Hematopoietic multipotent progenitor cell treated with erythropoietin and hydrocortisone succinate and interleukin-3 and kit ligand, for 6 days (in vitro differentiated cells): ENCODE results near the gene FAIM2.

Experiments used
- DNase-seq: peaks from one replicate; pipeline ENCODE4 v3.0.0-alpha.2; 2015

The FAIM2 gene

GRCh38 chr12:49903700-49904423 is at the start of gene FAIM2:
TSS of gene FAIM2 (minus strand) at chr12:49903900. CDS start at chr12:49903792, 108 bp downstream.
- no peak for DNase-seq

- DNase-seq, result no peak
Measured at GRCh38 chr12:49953151-49953550, 49.5 kb upstream of the FAIM2 start.

- DNase-seq, result no peak
Measured at GRCh38 chr12:49952391-49953055, 48.8 kb upstream of the FAIM2 start.

GRCh38 chr12:49951411-49952240 is 47.9 kb upstream of the FAIM2 start:
- no peak for DNase-seq

- no peak for DNase-seq
Measured at GRCh38 chr12:49950273-49951251, 46.9 kb upstream of the FAIM2 start, which contains the start of gene AQP2. TSS of gene AQP2 (plus strand) at chr12:49950737. CDS start at chr12:49950831, 94 bp downstream.

- DNase-seq, result no peak
Measured at GRCh38 chr12:49949866-49950265, 46.2 kb upstream of the FAIM2 start.

- no peak for DNase-seq
Measured at GRCh38 chr12:49948866-49949845, 45.5 kb upstream of the FAIM2 start.

- no peak for DNase-seq
Measured at GRCh38 chr12:49947593-49948226, 44.0 kb upstream of the FAIM2 start.

GRCh38 chr12:49946497-49946896 is 42.8 kb upstream of the FAIM2 start:
- no peak for DNase-seq

- DNase-seq, result no peak
Measured at GRCh38 chr12:49946086-49946485, 42.4 kb upstream of the FAIM2 start.

GRCh38 chr12:49945394-49946080 is 41.8 kb upstream of the FAIM2 start:
- DNase-seq, result peak; percentile 88

GRCh38 chr12:49944718-49945117 is 41.0 kb upstream of the FAIM2 start:
- DNase-seq, result no peak

GRCh38 chr12:49944046-49944445 is 40.3 kb upstream of the FAIM2 start:
- no peak for DNase-seq

GRCh38 chr12:49943625-49943960 is 39.9 kb upstream of the FAIM2 start:
- no peak for DNase-seq

- no peak for DNase-seq
Measured at GRCh38 chr12:49942921-49943624, 39.4 kb upstream of the FAIM2 start.

GRCh38 chr12:49942512-49942893 is 38.8 kb upstream of the FAIM2 start:
- no peak for DNase-seq

GRCh38 chr12:49941556-49942511 is 38.1 kb upstream of the FAIM2 start:
- DNase-seq, result no peak

GRCh38 chr12:49939707-49940106 is 36.0 kb upstream of the FAIM2 start:
- no peak for DNase-seq
